HuH-7.5 (cell line): ENCODE data around the gene APOD.
"Not testable (repeated sequence)": the region's sequence is repeated elsewhere in the genome, so short reads cannot be mapped to it uniquely, and the experiment has no call there.

Experiments
- DNase-seq: peaks from one replicate; pipeline ENCODE4 v3.0.0; 2011; ENCODE audit warnings: low spot score

Gene APOD

GRCh38 chr3:195583831-195584542 is at the start of gene APOD:
TSS of gene APOD (minus strand) at chr3:195583940. CDS start at chr3:195579461, 4,479 bp downstream.
- DNase-seq, result no peak

- not testable (repeated sequence) for DNase-seq
These were observed 49.6 kb upstream of the APOD start for GRCh38 chr3:195633351-195633750.

GRCh38 chr3:195632501-195633185 is 48.9 kb upstream of the APOD start:
- DNase-seq, result not testable (repeated sequence)

GRCh38 chr3:195632046-195632445 is 48.3 kb upstream of the APOD start:
- DNase-seq, result not testable (repeated sequence)

GRCh38 chr3:195630938-195631495 is 47.3 kb upstream of the APOD start:
- DNase-seq, result not testable (repeated sequence)

GRCh38 chr3:195630086-195630917 is 46.6 kb upstream of the APOD start:
- not testable (repeated sequence) for DNase-seq

- not testable (repeated sequence) for DNase-seq
These were observed 45.9 kb upstream of the APOD start for GRCh38 chr3:195629682-195630081.

- not testable (repeated sequence) for DNase-seq
These were observed 44.7 kb upstream of the APOD start for GRCh38 chr3:195628386-195628920.

GRCh38 chr3:195627515-195628385 is 44.0 kb upstream of the APOD start:
- not testable (repeated sequence) for DNase-seq

GRCh38 chr3:195624603-195625560 is 41.1 kb upstream of the APOD start:
- DNase-seq, result not testable (repeated sequence)

GRCh38 chr3:195624171-195624570 is 40.4 kb upstream of the APOD start:
- DNase-seq, result not testable (repeated sequence)

GRCh38 chr3:195623217-195623965 is 39.7 kb upstream of the APOD start:
- not testable (repeated sequence) for DNase-seq

GRCh38 chr3:195622523-195623170 is 38.9 kb upstream of the APOD start:
- not testable (repeated sequence) for DNase-seq

GRCh38 chr3:195622012-195622411 is 38.3 kb upstream of the APOD start:
- not testable (repeated sequence) for DNase-seq

- DNase-seq, result not testable (repeated sequence)
These were observed 37.4 kb upstream of the APOD start for GRCh38 chr3:195621095-195621494.

- not testable (repeated sequence) for DNase-seq
These were observed 36.7 kb upstream of the APOD start for GRCh38 chr3:195620476-195620875.

- DNase-seq, result not testable (repeated sequence)
These were observed 36.0 kb upstream of the APOD start for GRCh38 chr3:195619591-195620369.
